K562 (cell line): ENCODE results near the gene NR3C2.

Source experiments
- BHLHE40 ChIP-seq: IDR thresholded peaks from 2 replicates; pipeline ENCODE4 v1.6.1; 2011; ENCODE audit warnings: low read length, improper control_type of control experiment
- CBFB ChIP-seq: sonication (generic); formaldehyde crosslinking; IDR thresholded peaks from 2 replicates; pipeline ENCODE4 v1.4.0; 2020; ENCODE audit warnings: mild to moderate bottlenecking, missing genetic modification reagents
- CEBPB ChIP-seq: fragments of 450-650 bp; IDR thresholded peaks from 2 replicates; pipeline ENCODE4 v1.6.1; 2016; ENCODE audit warnings: missing genetic modification characterization, missing compliant biosample characterization
- CHD1 ChIP-seq: fragments of 200-600 bp; sonication (generic); IDR thresholded peaks from one replicate; pipeline ENCODE4 v1.6.1; 2012; ENCODE audit warnings: mild to moderate bottlenecking, moderate library complexity, low read length, inconsistent platforms
- FOXJ3 ChIP-seq: sonication (generic); formaldehyde crosslinking; IDR thresholded peaks from 2 replicates; pipeline ENCODE4 v1.4.0; 2020; ENCODE audit warnings: mild to moderate bottlenecking, missing genetic modification reagents
- KLF13 ChIP-seq: fragments of 450-650 bp; IDR thresholded peaks from 2 replicates; pipeline ENCODE4 v1.6.1; 2016; ENCODE audit warnings: missing genetic modification characterization, low read depth, mild to moderate bottlenecking, missing compliant biosample characterization, moderate library complexity, borderline replicate concordance
- MYC ChIP-seq, 2 experiments: fragments of 250-450 bp in 1 of 2; sonication (Bioruptor Pico) in 1 of 2; IDR thresholded peaks; 2 replicates each; pipeline versions ENCODE4 v1.5.1 to v1.6.1; 2012 to 2021; ENCODE audit warnings: low read depth in 2 of 2, borderline replicate concordance in 1 of 2, improper control_type of control experiment in 1 of 2, low read length in 1 of 2, mild to moderate bottlenecking in 1 of 2, moderate library complexity in 1 of 2
- NR2C2 ChIP-seq, 2 experiments: fragments of 200-800 bp in 1 of 2; sonication (Bioruptor generic) in 1 of 2; sonication (generic) in 1 of 2; formaldehyde crosslinking in 1 of 2; IDR thresholded peaks; 2 replicates each; pipeline versions ENCODE4 v1.6.1 to v1.8.0; 2016 to 2022; ENCODE audit warnings: mild to moderate bottlenecking in 1 of 2, missing compliant biosample characterization in 1 of 2, missing genetic modification characterization in 1 of 2, missing genetic modification reagents in 1 of 2
- RAD21 ChIP-seq, 2 experiments: fragments of 250-450 bp in 1 of 2; fragments of 450-650 bp in 1 of 2; sonication (Bioruptor Pico) in 1 of 2; formaldehyde crosslinking in 1 of 2; IDR thresholded peaks in 1 of 2; conservative IDR thresholded peaks in 1 of 2; 2 replicates each; pipeline versions ENCODE4 v1.4.0 to v1.8.0; 2020 to 2022; ENCODE audit warnings: mild to moderate bottlenecking in 2 of 2, moderate library complexity in 1 of 2
- YY1 ChIP-seq, 3 experiments: IDR thresholded peaks; 2 replicates each; pipeline ENCODE4 v1.6.1; 2011; ENCODE audit warnings: low read length in 2 of 3, mild to moderate bottlenecking in 2 of 3, moderate library complexity in 2 of 3, borderline replicate concordance in 1 of 3, control low read depth in 1 of 3, low read depth in 1 of 3; ENCODE audit not compliant: insufficient read depth in 3 of 3, insufficient replicate concordance in 2 of 3, control insufficient read depth in 1 of 3, insufficient read length in 1 of 3; ENCODE audit errors: extremely low read depth in 1 of 3
- ZNF23 ChIP-seq: fragments of 250-450 bp; sonication (Bioruptor Pico); IDR thresholded peaks from 2 replicates; pipeline ENCODE4 v1.4.0; 2020; ENCODE audit warnings: mild to moderate bottlenecking
- ZNF77 ChIP-seq: fragments of 250-450 bp; sonication (Bioruptor Pico); IDR thresholded peaks from 2 replicates; pipeline ENCODE4 v1.5.0; 2020
- TF ChIP-seq, protein P1 (sequence below): sonication (generic); formaldehyde crosslinking; IDR thresholded peaks from 2 replicates; pipeline ENCODE4 v1.8.1; 2023; ENCODE audit warnings: mild to moderate bottlenecking, missing genetic modification reagents, moderate library complexity
- TF ChIP-seq, protein P2 (sequence below): fragments of 450-650 bp; IDR thresholded peaks from 2 replicates; pipeline ENCODE4 v1.6.1; 2018; ENCODE audit not compliant: partially characterized antibody

DNA sequence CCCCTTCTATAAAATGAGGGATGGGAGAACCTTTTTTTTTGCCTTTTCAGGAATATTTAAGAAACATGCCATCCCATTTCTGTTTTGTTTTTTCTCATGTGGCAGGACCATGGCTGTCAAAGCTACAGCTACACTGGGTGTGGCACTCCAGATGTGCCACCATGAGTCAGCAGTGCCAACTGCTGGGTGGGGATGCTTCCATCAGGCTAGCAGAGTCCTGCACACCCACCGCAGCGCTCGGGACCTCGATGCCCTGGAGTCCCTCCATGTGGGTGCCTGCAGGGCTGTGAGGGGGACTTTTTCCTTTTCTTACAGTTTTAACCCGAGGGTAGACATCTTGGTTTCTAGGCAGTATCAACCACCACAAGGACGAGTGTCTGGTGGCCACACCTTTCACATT, 352.6 kb downstream of the NR3C2 start:
- TF ChIP-seq KLF13 (tag) = no peak
- TF ChIP-seq RAD21 (CRISPR knock-in tag; conservative IDR thresholded peaks at IDR 0.05 in 1 of 2, IDR thresholded peaks at IDR 0.05 in 1 of 2) = no peak
- TF ChIP-seq, protein P1, sequence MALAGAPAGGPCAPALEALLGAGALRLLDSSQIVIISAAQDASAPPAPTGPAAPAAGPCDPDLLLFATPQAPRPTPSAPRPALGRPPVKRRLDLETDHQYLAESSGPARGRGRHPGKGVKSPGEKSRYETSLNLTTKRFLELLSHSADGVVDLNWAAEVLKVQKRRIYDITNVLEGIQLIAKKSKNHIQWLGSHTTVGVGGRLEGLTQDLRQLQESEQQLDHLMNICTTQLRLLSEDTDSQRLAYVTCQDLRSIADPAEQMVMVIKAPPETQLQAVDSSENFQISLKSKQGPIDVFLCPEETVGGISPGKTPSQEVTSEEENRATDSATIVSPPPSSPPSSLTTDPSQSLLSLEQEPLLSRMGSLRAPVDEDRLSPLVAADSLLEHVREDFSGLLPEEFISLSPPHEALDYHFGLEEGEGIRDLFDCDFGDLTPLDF = no peak
- TF ChIP-seq NR2C2 (CRISPR knock-in tag; IDR thresholded peaks at IDR 0.05) = no peak
- no peak for TF ChIP-seq NR2C2 (tag; IDR thresholded peaks at IDR 0.05)
- TF ChIP-seq ZNF77 (CRISPR knock-in tag) = no peak
- TF ChIP-seq, protein P2, sequence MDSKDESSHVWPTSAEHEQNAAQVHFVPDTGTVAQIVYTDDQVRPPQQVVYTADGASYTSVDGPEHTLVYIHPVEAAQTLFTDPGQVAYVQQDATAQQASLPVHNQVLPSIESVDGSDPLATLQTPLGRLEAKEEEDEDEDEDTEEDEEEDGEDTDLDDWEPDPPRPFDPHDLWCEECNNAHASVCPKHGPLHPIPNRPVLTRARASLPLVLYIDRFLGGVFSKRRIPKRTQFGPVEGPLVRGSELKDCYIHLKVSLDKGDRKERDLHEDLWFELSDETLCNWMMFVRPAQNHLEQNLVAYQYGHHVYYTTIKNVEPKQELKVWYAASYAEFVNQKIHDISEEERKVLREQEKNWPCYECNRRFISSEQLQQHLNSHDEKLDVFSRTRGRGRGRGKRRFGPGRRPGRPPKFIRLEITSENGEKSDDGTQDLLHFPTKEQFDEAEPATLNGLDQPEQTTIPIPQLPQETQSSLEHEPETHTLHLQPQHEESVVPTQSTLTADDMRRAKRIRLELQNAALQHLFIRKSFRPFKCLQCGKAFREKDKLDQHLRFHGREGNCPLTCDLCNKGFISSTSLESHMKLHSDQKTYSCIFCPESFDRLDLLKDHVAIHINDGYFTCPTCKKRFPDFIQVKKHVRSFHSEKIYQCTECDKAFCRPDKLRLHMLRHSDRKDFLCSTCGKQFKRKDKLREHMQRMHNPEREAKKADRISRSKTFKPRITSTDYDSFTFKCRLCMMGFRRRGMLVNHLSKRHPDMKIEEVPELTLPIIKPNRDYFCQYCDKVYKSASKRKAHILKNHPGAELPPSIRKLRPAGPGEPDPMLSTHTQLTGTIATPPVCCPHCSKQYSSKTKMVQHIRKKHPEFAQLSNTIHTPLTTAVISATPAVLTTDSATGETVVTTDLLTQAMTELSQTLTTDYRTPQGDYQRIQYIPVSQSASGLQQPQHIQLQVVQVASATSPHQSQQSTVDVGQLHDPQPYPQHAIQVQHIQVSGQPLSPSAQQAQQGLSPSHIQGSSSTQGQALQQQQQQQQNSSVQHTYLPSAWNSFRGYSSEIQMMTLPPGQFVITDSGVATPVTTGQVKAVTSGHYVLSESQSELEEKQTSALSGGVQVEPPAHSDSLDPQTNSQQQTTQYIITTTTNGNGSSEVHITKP = no peak
- TF ChIP-seq FOXJ3 = no peak
- no peak for TF ChIP-seq YY1 (IDR thresholded peaks at IDR 0.05; ENCODE audit: borderline replicate concordance in 1 of 3, control insufficient read depth in 1 of 3, extremely low read depth in 1 of 3, insufficient read depth in 3 of 3, insufficient read length in 1 of 3, insufficient replicate concordance in 2 of 3, low read depth in 1 of 3, low read length in 2 of 3)
- TF ChIP-seq BHLHE40 = no peak
- no peak for TF ChIP-seq CHD1
- no peak for TF ChIP-seq CEBPB (tag)
- no peak for TF ChIP-seq MYC (IDR thresholded peaks at IDR 0.05; ENCODE audit: low read depth, low read length)
- no peak for TF ChIP-seq MYC (CRISPR knock-in tag; IDR thresholded peaks at IDR 0.05; ENCODE audit: borderline replicate concordance, low read depth)
- TF ChIP-seq CBFB (CRISPR knock-in tag) = no peak
- TF ChIP-seq ZNF23 = no peak
